ENCODE measurements around the gene THRSP. TPM values are rescaled to one million over a fixed set of nuclear protein-coding genes. Genes with fewer than 3 reads are reported as not detected.
"Not testable (repeated sequence)": the region's sequence is repeated elsewhere in the genome, so short reads cannot be mapped to it uniquely, and the experiment has no call there.

THRSP gene, protein sequence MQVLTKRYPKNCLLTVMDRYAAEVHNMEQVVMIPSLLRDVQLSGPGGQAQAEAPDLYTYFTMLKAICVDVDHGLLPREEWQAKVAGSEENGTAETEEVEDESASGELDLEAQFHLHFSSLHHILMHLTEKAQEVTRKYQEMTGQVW
- total RNA-seq (2014; rRNA removed; shearing (Covaris generic)): not detected in 2 replicates

GRCh38 chr11:78063440-78064181, at the start of gene THRSP:
THRSP (plus strand) TSS chr11:78063861; CDS start chr11:78063882, 21 bp downstream.
- DNase-seq (ENCODE audit: low spot score): no peak

- not testable (repeated sequence) for DNase-seq (ENCODE audit: low spot score)
Observed at GRCh38 chr11:78014937-78015520, 48.6 kb upstream of the THRSP start.

GRCh38 chr11:78015878-78016277, 47.8 kb upstream of the THRSP start:
- no peak for DNase-seq (ENCODE audit: low spot score)

- peak; percentile 53 for DNase-seq (ENCODE audit: low spot score)
Observed at GRCh38 chr11:78019808-78020207, 43.9 kb upstream of the THRSP start.

GRCh38 chr11:78020246-78020645, 43.4 kb upstream of the THRSP start:
- DNase-seq (ENCODE audit: low spot score): peak; percentile 36

DNA sequence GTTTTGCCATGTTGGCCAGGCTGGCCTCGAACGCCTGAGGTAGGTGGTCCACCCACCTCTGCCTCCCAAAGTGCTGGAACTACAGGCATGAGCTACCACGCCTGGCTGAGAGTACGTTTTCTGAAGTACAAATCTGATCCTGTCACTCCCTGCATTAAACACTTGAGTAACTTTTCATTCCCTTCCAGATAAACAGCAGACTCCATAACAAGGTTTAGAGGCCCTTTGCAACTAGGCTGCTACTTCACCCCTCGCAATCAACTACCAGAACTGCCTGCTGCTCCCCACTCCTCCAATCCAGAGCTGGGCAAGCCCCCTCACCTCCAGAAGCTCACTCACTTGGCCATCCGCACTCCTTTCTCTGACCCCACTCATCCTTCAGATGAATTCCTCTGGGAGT, 42.0 kb upstream of the THRSP start:
- no peak for DNase-seq (ENCODE audit: low spot score)

GRCh38 chr11:78022397-78023396, 41.0 kb upstream of the THRSP start, which contains the start of gene KCTD14:
KCTD14 (minus strand) TSS chr11:78023276; CDS start chr11:78023249, 27 bp downstream.
- DNase-seq (ENCODE audit: low spot score): no peak

GRCh38 chr11:78023426-78023825, 40.2 kb upstream of the THRSP start:
- no peak for DNase-seq (ENCODE audit: low spot score)

- no peak for DNase-seq (ENCODE audit: low spot score)
Observed at GRCh38 chr11:78025378-78025777, 38.3 kb upstream of the THRSP start.

GRCh38 chr11:78027759-78028158, 35.9 kb upstream of the THRSP start:
- DNase-seq (ENCODE audit: low spot score): no peak

- DNase-seq (ENCODE audit: low spot score): peak; percentile 72
Observed at GRCh38 chr11:78028423-78028822, 35.2 kb upstream of the THRSP start.

DNA sequence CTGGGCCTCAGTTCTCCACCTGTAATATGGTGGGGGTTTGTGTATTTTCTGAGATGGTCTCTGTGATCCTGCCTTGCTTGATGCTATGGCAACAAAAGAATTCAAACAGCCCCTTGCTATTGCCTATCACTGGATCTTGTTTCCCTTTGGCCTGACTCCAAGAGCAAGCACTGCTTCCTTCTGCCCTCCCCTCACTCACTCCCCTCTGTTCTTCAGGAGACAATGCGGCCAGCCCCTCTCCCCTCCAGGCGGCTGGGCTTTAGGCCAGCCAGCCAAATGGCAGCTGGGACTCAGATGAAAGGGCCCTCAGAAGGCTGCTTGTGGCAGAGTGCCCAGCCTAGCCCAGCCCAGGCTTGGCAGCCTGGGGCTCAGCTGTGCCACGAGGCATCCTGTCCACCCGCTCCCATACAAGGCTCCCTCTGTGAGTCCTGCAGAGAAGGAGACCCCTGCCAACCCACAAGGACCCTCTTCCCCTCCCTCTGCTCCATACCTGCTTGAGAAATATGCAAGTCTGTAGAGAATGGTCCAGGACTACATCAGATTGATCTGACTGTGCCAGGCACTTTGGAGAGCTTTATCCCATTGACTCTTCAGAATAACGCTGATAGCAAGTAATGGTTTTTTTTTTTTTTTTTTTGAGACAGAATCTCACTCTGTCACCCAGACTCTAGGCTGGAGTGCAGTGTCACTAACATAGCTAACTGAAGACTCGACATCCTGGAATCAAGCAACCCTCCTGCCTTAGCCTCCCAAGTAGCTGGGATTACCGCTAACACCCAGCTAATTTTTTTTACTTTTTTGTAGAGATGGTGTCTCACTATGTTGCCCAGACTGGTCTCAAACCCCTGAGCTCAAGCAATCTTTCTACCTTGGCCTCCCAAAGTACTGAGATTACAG, 33.0 kb upstream of the THRSP start:
- no peak for DNase-seq (ENCODE audit: low spot score)

GRCh38 chr11:78031629-78032028, 32.0 kb upstream of the THRSP start:
- DNase-seq (ENCODE audit: low spot score): no peak

DNA sequence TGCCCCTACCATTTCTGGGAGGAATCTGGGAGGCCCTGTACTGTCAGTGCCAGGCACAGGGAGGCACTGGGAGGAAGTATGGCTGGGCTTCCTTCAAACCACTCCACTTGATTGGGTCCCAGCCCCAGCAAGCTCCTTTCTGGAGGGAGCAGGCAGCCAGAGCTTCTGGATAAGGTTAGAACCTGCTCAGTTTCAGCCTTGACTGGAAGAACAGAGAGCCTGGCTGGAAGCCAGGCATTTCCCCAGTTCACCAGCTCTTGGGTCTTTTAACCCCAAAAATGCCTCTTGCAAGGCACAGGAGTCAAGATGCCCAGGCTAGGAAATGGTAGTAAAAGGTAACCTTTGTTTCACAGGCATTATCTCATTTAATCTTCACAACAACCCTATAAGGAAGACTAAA, 31.6 kb upstream of the THRSP start:
- DNase-seq (ENCODE audit: low spot score): no peak

DNA sequence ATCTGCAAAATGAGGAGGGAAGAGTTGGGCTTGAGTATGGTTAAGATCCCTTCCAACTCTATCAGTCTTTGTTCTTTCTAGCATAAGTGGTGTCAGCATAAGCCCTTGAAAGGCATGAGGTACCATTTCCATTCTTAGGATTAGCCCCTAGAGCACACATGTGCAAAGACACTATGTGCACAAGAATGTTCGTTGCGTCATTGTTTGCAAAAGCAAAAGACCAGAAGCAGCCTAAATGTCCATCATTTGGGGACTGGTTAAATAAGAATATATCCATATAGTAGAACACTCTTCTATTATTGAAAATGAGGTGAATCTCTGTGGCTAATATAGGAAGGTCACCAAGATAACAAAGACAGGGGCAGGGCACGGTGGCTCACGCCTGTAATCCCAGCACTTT, 30.6 kb upstream of the THRSP start:
- DNase-seq (ENCODE audit: low spot score): no peak

DNA sequence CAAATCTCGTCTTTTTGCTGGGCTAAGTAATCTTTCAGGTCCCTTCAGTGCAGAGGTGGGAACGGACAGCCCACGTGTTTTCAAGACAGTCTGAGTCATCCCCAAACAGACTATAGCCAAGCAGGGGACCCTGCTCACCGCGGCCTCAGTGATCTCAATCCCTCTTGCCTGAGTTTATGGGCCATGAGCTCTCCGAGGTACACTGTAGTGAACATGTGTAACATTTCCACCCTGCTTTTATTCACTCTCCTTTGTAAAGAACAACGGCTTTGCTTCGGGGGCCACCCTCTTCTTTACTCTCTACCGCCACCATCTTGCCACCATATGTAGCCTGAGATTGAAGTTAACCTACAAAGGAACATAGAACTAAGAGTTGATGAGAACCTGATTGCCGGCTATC, 29.0 kb upstream of the THRSP start:
- no peak for DNase-seq (ENCODE audit: low spot score)

DNA sequence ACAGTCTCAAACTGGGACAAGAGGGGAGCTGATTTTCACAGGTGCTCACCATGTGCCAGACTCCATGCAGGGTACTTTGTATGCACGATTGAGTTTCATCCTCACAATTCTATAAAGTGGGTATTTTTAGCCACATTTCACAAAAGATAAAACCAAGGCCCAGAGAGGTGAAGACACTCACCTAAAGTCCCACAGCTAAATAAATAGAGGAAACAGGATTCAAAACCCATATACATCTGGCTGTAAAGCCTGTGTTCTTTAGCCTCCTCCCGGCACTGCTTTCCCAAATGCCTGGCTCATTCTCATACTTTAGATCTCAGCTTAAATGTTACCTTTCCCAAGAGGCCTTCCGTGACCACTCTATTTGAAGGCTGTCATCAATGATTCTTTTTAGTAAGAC, 27.3 kb upstream of the THRSP start:
- no peak for DNase-seq (ENCODE audit: low spot score)

DNA sequence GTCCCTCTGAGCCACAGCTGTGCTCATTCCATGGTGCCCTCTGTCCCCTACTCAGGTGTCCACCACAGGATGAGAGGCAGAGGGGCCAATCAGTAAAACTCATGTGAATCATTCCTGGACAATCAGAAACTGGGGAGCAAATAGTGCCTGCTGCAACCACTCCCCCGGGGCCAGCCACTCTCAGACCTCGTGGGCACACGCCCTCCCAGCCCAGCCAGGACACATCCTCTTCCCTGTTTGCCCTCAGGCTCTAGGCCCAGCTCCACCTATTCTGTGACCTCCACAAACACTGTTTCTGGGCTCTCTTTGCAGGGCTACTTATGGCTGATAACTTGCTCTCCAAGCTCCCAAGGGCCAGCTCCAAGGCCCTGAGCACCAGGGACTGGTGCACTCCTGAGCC, 26.6 kb upstream of the THRSP start:
- no peak for DNase-seq (ENCODE audit: low spot score)

- DNase-seq (ENCODE audit: low spot score): no peak
Observed at GRCh38 chr11:78037825-78038620, 25.6 kb upstream of the THRSP start.
